Measurements from ENCODE around the gene ID4.

- no peak for TF ChIP-seq CTCF (conservative IDR thresholded peaks at IDR 0.05)
- no peak for TF ChIP-seq ZFX (IDR thresholded peaks at IDR 0.05)
Observed at GRCh38 chr6:19835605-19836004, 1.6 kb upstream of the ID4 start.
